ENCODE measurements around the gene GABRB3.

- TF ChIP-seq EZH2 (IDR thresholded peaks at IDR 0.05; ENCODE audit: borderline replicate concordance) (no peak), EZH2phosphoT487 (IDR thresholded peaks at IDR 0.05; ENCODE audit: low read depth, severe bottlenecking, unreplicated experiment) (no peak)
- TF ChIP-seq, protein P1, sequence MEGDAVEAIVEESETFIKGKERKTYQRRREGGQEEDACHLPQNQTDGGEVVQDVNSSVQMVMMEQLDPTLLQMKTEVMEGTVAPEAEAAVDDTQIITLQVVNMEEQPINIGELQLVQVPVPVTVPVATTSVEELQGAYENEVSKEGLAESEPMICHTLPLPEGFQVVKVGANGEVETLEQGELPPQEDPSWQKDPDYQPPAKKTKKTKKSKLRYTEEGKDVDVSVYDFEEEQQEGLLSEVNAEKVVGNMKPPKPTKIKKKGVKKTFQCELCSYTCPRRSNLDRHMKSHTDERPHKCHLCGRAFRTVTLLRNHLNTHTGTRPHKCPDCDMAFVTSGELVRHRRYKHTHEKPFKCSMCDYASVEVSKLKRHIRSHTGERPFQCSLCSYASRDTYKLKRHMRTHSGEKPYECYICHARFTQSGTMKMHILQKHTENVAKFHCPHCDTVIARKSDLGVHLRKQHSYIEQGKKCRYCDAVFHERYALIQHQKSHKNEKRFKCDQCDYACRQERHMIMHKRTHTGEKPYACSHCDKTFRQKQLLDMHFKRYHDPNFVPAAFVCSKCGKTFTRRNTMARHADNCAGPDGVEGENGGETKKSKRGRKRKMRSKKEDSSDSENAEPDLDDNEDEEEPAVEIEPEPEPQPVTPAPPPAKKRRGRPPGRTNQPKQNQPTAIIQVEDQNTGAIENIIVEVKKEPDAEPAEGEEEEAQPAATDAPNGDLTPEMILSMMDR (IDR thresholded peaks at IDR 0.05; ENCODE audit: poor library complexity) = no peak
Observed at GRCh38 chr15:26623071-26623470, 149.8 kb downstream of the GABRB3 start.
